HepG2 (cell line): ENCODE results near the gene PKD2L1. TPM values are rescaled to one million over a fixed set of nuclear protein-coding genes. Genes with fewer than 3 reads are reported as not detected.
A peak's percentile ranks its signal among the peaks of the same experiment; 100 is the strongest.

Experiments
- ATAC-seq: fragments of 200-7000 bp; cut with Tn5 transposase; 3 replicates; pipeline ENCODE4 v1.9.1; 2020; ENCODE audit warnings: mild to moderate bottlenecking, moderate library complexity
- BruUV-seq: library from RNA; stranded (reverse); fragments of 400-500 nt; replicated peaks from 2 replicates; lab custom pipeline; 2021; lab: Mats Ljungman, UMichigan
- CTCF ChIA-PET: fragments of 300-600 bp; formaldehyde crosslinking; extraction: SDS; loops from one replicate; lab custom pipeline; 2021; ENCODE audit warnings: low total read pairs, inconsistent platforms, low intra/inter-chr PET ratio; lab: Yijun Ruan, JAX
- POLR2A ChIA-PET: fragments of 350-600 bp; sonication (Branson Sonifier 250); formaldehyde crosslinking; loops from one replicate; lab custom pipeline; 2020; ENCODE audit warnings: antibody characterized with exemption, inconsistent platforms; lab: Yijun Ruan, JAX
- DNase-seq: peaks from one replicate; pipeline ENCODE4 v3.0.0-alpha.2; 2015; ENCODE audit warnings: low spot score
- FAIRE-seq: peaks from 3 replicates; lab custom pipeline; 2011; peaks lifted over from hg19 to GRCh38; lab: Jason Lieb, UNC
- H2AFZ ChIP-seq: one replicate; pipeline ENCODE4 v1.6.1; 2011; ENCODE audit warnings: low read length, inconsistent platforms
- H3K27ac ChIP-seq: fragments of 300-600 bp; 3 replicates; pipeline ENCODE4 v1.8.0; 2011; ENCODE audit warnings: mixed run types, mild to moderate bottlenecking, mixed read lengths, low read length, inconsistent platforms; ENCODE audit not compliant: insufficient read depth; ENCODE audit errors: extremely low read length
- H3K27me3 ChIP-seq, 2 experiments: fragments of 200-600 bp in 1 of 2; 2 replicates in 1 of 2; 3 replicates in 1 of 2; pipeline versions ENCODE4 v1.6.0 to v1.8.0; 2011; ENCODE audit warnings: low read length in 2 of 2, mild to moderate bottlenecking in 2 of 2, moderate library complexity in 2 of 2, inconsistent platforms in 1 of 2; ENCODE audit not compliant: insufficient read depth in 2 of 2, control insufficient read depth in 1 of 2
- H3K36me3 ChIP-seq, 2 experiments: fragments of 200-600 bp in 1 of 2; replicated peaks in 1 of 2; 2 replicates in 1 of 2; 3 replicates in 1 of 2; pipeline versions ENCODE4 v1.5.1 to v1.8.0; 2011; ENCODE audit warnings: low read length in 2 of 2, inconsistent platforms in 1 of 2; ENCODE audit not compliant: insufficient read depth in 2 of 2, control insufficient read depth in 1 of 2
- H3K4me1 ChIP-seq: 2 replicates; pipeline ENCODE4 v1.5.1; 2012; ENCODE audit warnings: low read length, inconsistent platforms; ENCODE audit not compliant: insufficient read depth
- H3K4me2 ChIP-seq: 2 replicates; pipeline ENCODE4 v1.6.0; 2011; ENCODE audit warnings: low read depth, low read length, inconsistent platforms
- H3K4me3 ChIP-seq, 3 experiments: fragments of 200-600 bp in 1 of 3; sonication (generic), shearing (Covaris generic) in 1 of 3; replicated peaks in 1 of 3; 2 replicates each; pipeline ENCODE4 v1.5.1; 2011 to 2016; ENCODE audit warnings: low read length in 3 of 3, inconsistent platforms in 2 of 3, low read depth in 2 of 3, mild to moderate bottlenecking in 2 of 3, control low read depth in 1 of 3, mixed read lengths in 1 of 3; ENCODE audit not compliant: insufficient read depth in 1 of 3
- H3K79me2 ChIP-seq: one replicate; pipeline ENCODE4 v1.6.1; 2011; ENCODE audit warnings: low read length, inconsistent platforms; ENCODE audit not compliant: insufficient read depth
- H3K9ac ChIP-seq: 2 replicates; pipeline ENCODE4 v1.6.0; 2011; ENCODE audit warnings: mild to moderate bottlenecking, low read depth, low read length, inconsistent platforms; ENCODE audit not compliant: insufficient read depth
- H3K9me3 ChIP-seq: 2 replicates; pipeline ENCODE4 v1.5.1; 2012; ENCODE audit warnings: mild to moderate bottlenecking, low read length
- H4K20me1 ChIP-seq: 2 replicates; pipeline ENCODE4 v1.6.0; 2011; ENCODE audit warnings: inconsistent platforms, mild to moderate bottlenecking, low read length, moderate library complexity; ENCODE audit not compliant: insufficient read depth
- AGO1 ChIP-seq: fragments of 200-400 bp; formaldehyde crosslinking; IDR thresholded peaks from 2 replicates; pipeline ENCODE4 v1.6.1; 2017; ENCODE audit warnings: mild to moderate bottlenecking, low read depth, low read length, moderate library complexity; ENCODE audit not compliant: poor library complexity, severe bottlenecking
- AHR ChIP-seq: IDR thresholded peaks from 2 replicates; pipeline ENCODE4 v1.6.1; 2018; ENCODE audit warnings: missing genetic modification reagents, missing compliant biosample characterization
- MYPOP ChIP-seq: sonication (generic); formaldehyde crosslinking; IDR thresholded peaks from 2 replicates; pipeline ENCODE4 v1.8.1; 2023; ENCODE audit warnings: mild to moderate bottlenecking, moderate library complexity, missing genetic modification reagents
- PBX2 ChIP-seq: IDR thresholded peaks from 2 replicates; pipeline ENCODE4 v1.6.1; 2016; ENCODE audit warnings: control low read depth
- RBFOX2 ChIP-seq: fragments of 200-400 bp; formaldehyde crosslinking; IDR thresholded peaks from 2 replicates; pipeline ENCODE4 v1.6.1; 2017; ENCODE audit warnings: low read depth, mild to moderate bottlenecking, low read length
- ZBTB26 ChIP-seq: IDR thresholded peaks from 2 replicates; pipeline ENCODE4 v1.6.1; 2016; ENCODE audit warnings: missing compliant biosample characterization, missing genetic modification reagents, borderline replicate concordance
- ZBTB40 ChIP-seq, 2 experiments: fragments of 450-650 bp in 1 of 2; sonication (generic) in 1 of 2; formaldehyde crosslinking in 1 of 2; IDR thresholded peaks; 2 replicates each; pipeline versions ENCODE4 v1.6.1 to v1.8.0; 2016 to 2022; ENCODE audit warnings: antibody characterized with exemption in 1 of 2, mild to moderate bottlenecking in 1 of 2, missing genetic modification reagents in 1 of 2
- ZFP82 ChIP-seq: sonication (generic); formaldehyde crosslinking; IDR thresholded peaks from 2 replicates; pipeline ENCODE4 v1.5.1; 2020; ENCODE audit warnings: mild to moderate bottlenecking, missing genetic modification reagents, borderline replicate concordance
- ZNF747 ChIP-seq: sonication (generic); formaldehyde crosslinking; IDR thresholded peaks from 2 replicates; pipeline ENCODE4 v1.8.1; 2023; ENCODE audit warnings: missing genetic modification reagents, mild to moderate bottlenecking, borderline replicate concordance
- WGBS: methylation state at CpG from one replicate; pipeline ENCODE4 v1.1.6; 2017; ENCODE audit warnings: low lambda C conversion rate; 5-methylcytosine and 5-hydroxymethylcytosine counted together
- in situ Hi-C: cut with HindIII; loops from 2 replicates; pipeline ENCODE4 v1.10.0; 2017; ENCODE audit warnings: low pct_unique_long_range_greater_than_20kb; ENCODE audit not compliant: extremely low pct_ligation_motif_present
- intact Hi-C: fragments of 100-400 bp; cut with micrococcal nuclease; formaldehyde crosslinking; loops from one replicate; pipeline ENCODE4 v1.10.0; 2022; ENCODE audit not compliant: unreplicated experiment
- polyA plus RNA-seq, 8 experiments: library from polyadenylated mRNA; depleted of rRNA in 3 of 8; stranded (reverse) in 7 of 8; unstranded in 1 of 8; fragments of >200 nt; fragmentation: Illumina TruSeq in 4 of 8; extraction: Trizol in 4 of 8; gene quantifications; 2 replicates each; pipeline versions ENCODE4 v1.2.1 to v1.2.3, GENCODE V29; 2011 to 2016; ENCODE audit warnings: low read depth in 4 of 8, missing spikeins in 1 of 8, mixed read lengths in 1 of 8; ENCODE audit not compliant: insufficient read depth in 1 of 8
- total RNA-seq, 5 experiments: library from RNA; depleted of rRNA; stranded (reverse); fragments of >200 nt; fragmentation: Illumina TruSeq; extraction: Trizol; gene quantifications; 2 replicates each; pipeline ENCODE4 v1.2.3, GENCODE V29; 2016; ENCODE audit warnings: low read depth in 1 of 5

PKD2L1 gene
- total and polyA plus RNA-seq, 2 of the 13 experiments (the other 11 are each of a cell fraction or from before 2014, with no cell fraction given) = 0.07 to 0.15 TPM

- FAIRE-seq = no peak
- H2AFZ ChIP-seq = peak overlapping the region; percentile 66
- peak overlapping the region; percentile 77 for H3K27ac ChIP-seq
- ChIA-PET CTCF (interaction anchor here (0.9 to 10.5 kb wide), 3 partner anchors 29 to 166 kb away, joined by 3 to 297 read pairs (median 4); no protein-coding TSS in a partner anchor), POLR2A (interaction anchor here (0.8 to 12.6 kb wide), 9 partner anchors 8 to 536 kb away, joined by 3 to 287 read pairs (median 4); no protein-coding TSS in a partner anchor)
- no peak for ATAC-seq
- H3K79me2 ChIP-seq = peaks cover 15% of the 10 kb centered on the region
- peaks cover 74% of the 10 kb centered on the region for H3K4me1 ChIP-seq
- no peaks in the 10 kb centered on the region for H3K9me3 ChIP-seq
- H3K9ac ChIP-seq = peak overlapping the region; percentile 74
- H3K4me3 ChIP-seq = peak overlapping the region in 2 of 3 experiments; percentile 21 to 72; a peak in 3 of 6 replicates
- H3K4me2 ChIP-seq = peak overlapping the region; percentile 99
- no TSS peak for BruUV-seq
- DNase-seq = no peak
- in situ Hi-C loops = loop anchor here (5.0 to 25.0 kb wide), 3 partner anchors 90 to 545 kb away; no protein-coding TSS in a partner anchor
- intact Hi-C loops = loop anchor here (1.0 to 2.0 kb wide), 3 partner anchors 31 to 91 kb away; no protein-coding TSS in a partner anchor
- 26% methylated on average over 7 of the region's 7 CpGs for WGBS
- no peaks in the 10 kb centered on the region for H3K36me3 ChIP-seq
- no peaks in the 10 kb centered on the region for H4K20me1 ChIP-seq
- no peaks in the 10 kb centered on the region; a peak in 1 of 5 replicates for H3K27me3 ChIP-seq
- 0 out of 2 replicates have a peak, but pooled peaks have one; percentile 14 for TF ChIP-seq ZNF747
- no peak for TF ChIP-seq ZBTB40 (IDR thresholded peaks at IDR 0.05)
- no peak for TF ChIP-seq ZBTB40 (CRISPR knock-in tag; IDR thresholded peaks at IDR 0.05)
- 0 out of 2 replicates have a peak, but pooled peaks have one; percentile 17 for TF ChIP-seq RBFOX2
- TF ChIP-seq ZFP82 (CRISPR knock-in tag) = no peak
- no peak for TF ChIP-seq AGO1
- no peak for TF ChIP-seq MYPOP (CRISPR knock-in tag)
- no peak for TF ChIP-seq PBX2 (CRISPR knock-in tag)
- TF ChIP-seq AHR = 0 out of 2 replicates have a peak, but pooled peaks have one; percentile 6
- TF ChIP-seq ZBTB26 = peak; percentile 77; the same call in 1 of the 2 replicates
Observed at GRCh38 chr10:100342627-100342972, 12.6 kb upstream of the PKD2L1 start.
